GM19463 (cell line): ENCODE results near the gene ZNF787.

Experiments
- ATAC-seq: cut with Tn5 transposase; IDR thresholded peaks from one replicate; pipeline ENCODE4 v1.9.1; 2021; ENCODE audit warnings: mild to moderate bottlenecking, moderate library complexity; ENCODE audit not compliant: unreplicated experiment

Gene ZNF787

GRCh38 chr19:56123266-56123891 is 2.3 kb upstream of the ZNF787 start:
- no peak for ATAC-seq

GRCh38 chr19:56120371-56121179 is 520 bp downstream of the ZNF787 start:
- peak; percentile 24 for ATAC-seq

- ATAC-seq, result no peak
Measured at GRCh38 chr19:56120002-56120370, 1.1 kb downstream of the ZNF787 start.

- no peak for ATAC-seq
Measured at GRCh38 chr19:56119582-56119978, 1.5 kb downstream of the ZNF787 start.

GRCh38 chr19:56118666-56119581 is 2.2 kb downstream of the ZNF787 start:
- ATAC-seq, result no peak

- ATAC-seq, result no peak
Measured at GRCh38 chr19:56117889-56118288, 3.2 kb downstream of the ZNF787 start.

GRCh38 chr19:56117376-56117884 is 3.7 kb downstream of the ZNF787 start:
- ATAC-seq, result no peak

GRCh38 chr19:56116606-56117005 is 4.5 kb downstream of the ZNF787 start:
- no peak for ATAC-seq

GRCh38 chr19:56115490-56115889 is 5.6 kb downstream of the ZNF787 start:
- ATAC-seq, result no peak

- no peak for ATAC-seq
Measured at GRCh38 chr19:56114778-56115110, 6.4 kb downstream of the ZNF787 start.

GRCh38 chr19:56114051-56114777 is 6.9 kb downstream of the ZNF787 start:
- no peak for ATAC-seq

- no peak for ATAC-seq
Measured at GRCh38 chr19:56113074-56113632, 7.9 kb downstream of the ZNF787 start.

GRCh38 chr19:56112313-56112709 is 8.8 kb downstream of the ZNF787 start:
- ATAC-seq, result no peak

GRCh38 chr19:56111601-56112312 is 9.3 kb downstream of the ZNF787 start:
- ATAC-seq, result peak; percentile 90

- no peak for ATAC-seq
Measured at GRCh38 chr19:56110515-56111448, 10.3 kb downstream of the ZNF787 start.

GRCh38 chr19:56109226-56109625 is 11.9 kb downstream of the ZNF787 start:
- ATAC-seq, result peak; percentile 34

GRCh38 chr19:56108447-56109195 is 12.5 kb downstream of the ZNF787 start:
- no peak for ATAC-seq
